Measurements from ENCODE around the gene HYAL2. TPM values are rescaled to one million over a fixed set of nuclear protein-coding genes. Genes with fewer than 3 reads are reported as not detected.
A peak's percentile ranks its signal among the peaks of the same experiment; 100 is the strongest.

HYAL2 gene
- total and polyA plus RNA-seq, 2 of the 8 experiments (the other 6 are each of a cell fraction or from before 2014, with no cell fraction given): 51.9 to 176 TPM

DNA sequence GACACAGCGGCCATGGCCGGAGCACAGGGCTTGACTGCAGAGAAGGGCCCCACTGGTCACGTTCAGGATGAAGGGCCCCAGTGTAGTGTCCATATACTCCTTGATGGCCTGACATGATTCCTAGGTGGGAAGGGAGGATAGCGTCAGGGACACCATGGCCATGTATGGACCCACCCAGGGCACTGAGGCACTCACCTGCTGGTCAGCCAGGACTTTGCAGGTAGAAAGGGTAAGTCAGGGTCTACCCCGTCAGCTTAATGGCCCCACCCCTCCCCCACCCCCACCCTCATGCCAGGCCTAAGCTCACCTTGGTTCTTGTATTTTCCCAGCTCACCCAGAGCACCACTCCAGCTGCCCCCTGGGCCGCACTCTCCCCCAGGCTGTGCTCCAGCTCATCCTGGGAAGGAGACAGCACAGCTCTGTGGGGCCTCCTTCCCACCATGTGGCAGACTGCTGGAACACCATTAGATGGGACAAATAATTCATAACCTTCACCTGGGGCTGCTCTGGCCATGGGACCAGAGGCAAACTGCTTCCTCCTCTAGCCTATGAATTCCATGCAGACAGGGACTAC, 21.8 kb downstream of the HYAL2 start:
- H3K23me2 ChIP-seq (ENCODE audit: low read depth, low read length): peaks cover 5% of the 10 kb centered on the region; the same call in 1 of the 2 replicates
- no peak overlapping the region for H3K27ac ChIP-seq (ENCODE audit: low read depth, low read length)
- H3K18ac ChIP-seq (ENCODE audit: extremely low read depth, low read length): no peak overlapping the region
- DNase-seq (ENCODE audit: low read depth in 1 of 2, low spot score in 2 of 2): no peak
- H4K20me1 ChIP-seq (replicated peaks in 1 of 2; ENCODE audit: control insufficient read depth in 1 of 2, insufficient read depth in 2 of 2, low read length in 2 of 2): peaks cover 0 to 2% of the 10 kb centered on the region in 2 experiments
- H3K23ac ChIP-seq (ENCODE audit: insufficient read length): no peak overlapping the region
- H2BK20ac ChIP-seq (ENCODE audit: low read length): no peak overlapping the region
- H3K9me3 ChIP-seq (ENCODE audit: insufficient read depth in 2 of 2, low read depth in 1 of 2, low read length in 1 of 2): no peaks in the 10 kb centered on the region
- peaks cover 0 to 26% (median 12%) of the 10 kb centered on the region in 4 experiments; a peak in 6 of 7 replicates for H3K4me1 ChIP-seq (replicated peaks in 1 of 4; ENCODE audit: control insufficient read depth in 3 of 4, insufficient read depth in 4 of 4, low read length in 3 of 4)
- ChIA-PET POLR2A (ENCODE audit: partially characterized antibody) (interaction anchor here (0.6 to 11.3 kb wide), 3 partner anchors 11 to 36 kb away, joined by 3 to 149 read pairs (median 5); partner anchors contain the start of gene HYAL2), CTCF (ENCODE audit: partially characterized antibody) (interaction anchor here (1.0 to 3.6 kb wide), 3 partner anchors 24 to 86 kb away, joined by 3 to 24 read pairs (median 6); no protein-coding TSS in a partner anchor)
- H4K5ac ChIP-seq (ENCODE audit: insufficient read length, low read depth, low read length): no peak overlapping the region
- H3K79me2 ChIP-seq (ENCODE audit: control insufficient read depth in 1 of 2, insufficient read depth in 2 of 2, low read length in 2 of 2): no peaks in the 10 kb centered on the region
- no peak overlapping the region for H2BK12ac ChIP-seq (ENCODE audit: low read depth, low read length)
- no peak overlapping the region for H3K9ac ChIP-seq (replicated peaks in 1 of 4; ENCODE audit: extremely low read depth in 1 of 4, low read depth in 3 of 4, low read length in 3 of 4)
- no peak overlapping the region; a peak in 1 of 4 replicates for H3K4me2 ChIP-seq (ENCODE audit: insufficient read depth in 1 of 2, low read depth in 2 of 2, low read length in 2 of 2)
- H3K4me3 ChIP-seq (ENCODE audit: extremely low read depth in 1 of 4, insufficient read depth in 2 of 4, low read depth in 3 of 4, low read length in 4 of 4): no peak overlapping the region
- H3K4ac ChIP-seq (replicated peaks; ENCODE audit: insufficient read length, low read depth, low read length): no peak overlapping the region
- FAIRE-seq: no peak
- H3K56ac ChIP-seq (replicated peaks; ENCODE audit: insufficient read length, low read depth, low read length): no peak overlapping the region
- no peaks in the 10 kb centered on the region for H3K79me1 ChIP-seq (ENCODE audit: low read depth, low read length)
- H3K36me3 ChIP-seq (ENCODE audit: control insufficient read depth in 2 of 4, insufficient read depth in 4 of 4, low read length in 3 of 4): no peaks in the 10 kb centered on the region
- no peak overlapping the region for H2BK120ac ChIP-seq (replicated peaks; ENCODE audit: low read depth, low read length)
- no peak overlapping the region for H2AFZ ChIP-seq (ENCODE audit: low read length)
- H2BK15ac ChIP-seq (ENCODE audit: low read length): no peak overlapping the region
- peak overlapping the region; percentile 18; the same call in 1 of the 2 replicates for H4K8ac ChIP-seq (ENCODE audit: extremely low read depth, insufficient read depth, low read length)
- no peak overlapping the region for H4K91ac ChIP-seq (replicated peaks; ENCODE audit: insufficient read length, low read length)
- no peak for TF ChIP-seq JUN (IDR thresholded peaks at IDR 0.05; ENCODE audit: low read depth, low read length)
- TF ChIP-seq BACH1 (IDR thresholded peaks at IDR 0.05; ENCODE audit: low read length): no peak
- no peak for TF ChIP-seq GTF2F1 (IDR thresholded peaks at IDR 0.05; ENCODE audit: borderline replicate concordance, low read depth, low read length)
- no peak for TF ChIP-seq CHD2 (IDR thresholded peaks at IDR 0.05; ENCODE audit: low read length)
- no peak for TF ChIP-seq KDM5A (IDR thresholded peaks at IDR 0.05; ENCODE audit: low read length)
- no peak for TF ChIP-seq SP2 (IDR thresholded peaks at IDR 0.05; ENCODE audit: low read length)
- TF ChIP-seq EP300 (IDR thresholded peaks at IDR 0.05; ENCODE audit: borderline replicate concordance in 1 of 2, low read depth in 2 of 2, low read length in 2 of 2): no peak
- TF ChIP-seq, protein P1, sequence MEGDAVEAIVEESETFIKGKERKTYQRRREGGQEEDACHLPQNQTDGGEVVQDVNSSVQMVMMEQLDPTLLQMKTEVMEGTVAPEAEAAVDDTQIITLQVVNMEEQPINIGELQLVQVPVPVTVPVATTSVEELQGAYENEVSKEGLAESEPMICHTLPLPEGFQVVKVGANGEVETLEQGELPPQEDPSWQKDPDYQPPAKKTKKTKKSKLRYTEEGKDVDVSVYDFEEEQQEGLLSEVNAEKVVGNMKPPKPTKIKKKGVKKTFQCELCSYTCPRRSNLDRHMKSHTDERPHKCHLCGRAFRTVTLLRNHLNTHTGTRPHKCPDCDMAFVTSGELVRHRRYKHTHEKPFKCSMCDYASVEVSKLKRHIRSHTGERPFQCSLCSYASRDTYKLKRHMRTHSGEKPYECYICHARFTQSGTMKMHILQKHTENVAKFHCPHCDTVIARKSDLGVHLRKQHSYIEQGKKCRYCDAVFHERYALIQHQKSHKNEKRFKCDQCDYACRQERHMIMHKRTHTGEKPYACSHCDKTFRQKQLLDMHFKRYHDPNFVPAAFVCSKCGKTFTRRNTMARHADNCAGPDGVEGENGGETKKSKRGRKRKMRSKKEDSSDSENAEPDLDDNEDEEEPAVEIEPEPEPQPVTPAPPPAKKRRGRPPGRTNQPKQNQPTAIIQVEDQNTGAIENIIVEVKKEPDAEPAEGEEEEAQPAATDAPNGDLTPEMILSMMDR (IDR thresholded peaks at IDR 0.05; ENCODE audit: control extremely low read depth in 1 of 3, insufficient read depth in 1 of 3, low read depth in 1 of 3, low read length in 3 of 3): no peak
- TF ChIP-seq TCF12 (IDR thresholded peaks at IDR 0.05; ENCODE audit: low read depth, low read length): no peak
- peak overlapping the region; percentile 48; the same call in 1 of the 2 replicates for H2AK5ac ChIP-seq (ENCODE audit: low read depth, low read length)
- WGBS, 2 experiments (ENCODE audit: extremely low coverage in 1 of 2, insufficient coverage in 1 of 2, insufficient read length in 1 of 2, insufficient replicate concordance in 2 of 2, low coverage in 1 of 2, low lambda C conversion rate in 2 of 2, missing lambda C conversion rate in 1 of 2): 89% methylated on average over 6 of the region's 6 CpGs; no CpG with 5 or more reads in 1 of the 2 experiments
- H2BK5ac ChIP-seq (ENCODE audit: low read depth, low read length): no peak overlapping the region
- H3K14ac ChIP-seq (ENCODE audit: insufficient read length): no peak overlapping the region
- no peaks in the 10 kb centered on the region; a peak in 1 of 7 replicates for H3K27me3 ChIP-seq (replicated peaks in 1 of 4; ENCODE audit: control insufficient read depth in 3 of 4, extremely low read depth in 1 of 4, insufficient read depth in 3 of 4, low read length in 3 of 4)
